ENCODE data around the gene TRAF3IP1.

GRCh38 chr2:238305965-238306671 lies 14.2 kb upstream of the TRAF3IP1 start:
- TF ChIP-seq CTCF (IDR thresholded peaks at IDR 0.05), result no peak
- TF ChIP-seq EZH2 (IDR thresholded peaks at IDR 0.05; ENCODE audit: borderline replicate concordance, insufficient read depth, low read depth, low read length, poor library complexity, severe bottlenecking), result no peak

Measured in B cell (primary cell).